COLO829 (cell line): ENCODE data around the gene CHST3.

Experiments
- DNase-seq: peaks from one replicate; pipeline ENCODE4 v3.0.0; 2012; ENCODE audit warnings: low spot score

Gene CHST3

DNA sequence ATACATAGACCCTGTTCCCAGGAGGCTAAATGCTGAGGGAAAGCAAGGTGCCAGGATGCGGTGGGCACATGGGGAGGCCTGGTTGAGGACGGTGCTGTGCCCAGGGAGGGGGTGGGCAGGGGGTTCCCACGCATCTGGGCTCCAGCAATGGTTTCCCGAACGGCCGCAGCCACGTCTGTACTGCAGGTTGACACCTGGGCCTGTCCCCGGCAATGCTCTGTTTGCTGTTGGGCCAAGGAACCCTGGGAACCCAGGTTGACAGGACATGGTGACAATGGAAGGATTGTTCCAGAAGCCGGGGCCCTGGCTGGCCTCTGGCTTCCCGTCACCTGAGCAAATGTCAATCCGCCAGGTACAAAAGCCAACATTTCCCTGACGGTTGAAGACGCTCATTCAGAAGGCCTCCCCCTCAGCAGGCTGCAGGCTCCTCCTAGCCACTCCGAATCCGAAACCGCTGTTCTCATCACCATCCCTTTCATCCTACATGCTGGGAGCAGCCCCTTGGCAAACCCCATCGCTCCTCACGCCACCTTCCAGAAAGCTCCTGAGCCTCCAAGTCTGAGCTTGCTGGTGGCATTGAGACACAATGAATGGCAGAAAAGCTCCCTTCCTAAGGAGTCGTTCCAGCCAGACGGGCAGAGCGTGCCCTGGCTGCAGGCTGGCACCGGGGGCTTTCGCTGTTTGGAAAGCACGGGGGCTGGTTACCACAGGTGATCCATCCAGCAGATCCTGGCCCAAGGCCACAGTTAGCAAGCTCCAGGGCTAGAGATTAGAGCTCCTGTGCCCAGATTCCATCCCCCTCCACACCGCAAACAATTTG is 92.9 kb downstream of the CHST3 start:
- no peak for DNase-seq

DNA sequence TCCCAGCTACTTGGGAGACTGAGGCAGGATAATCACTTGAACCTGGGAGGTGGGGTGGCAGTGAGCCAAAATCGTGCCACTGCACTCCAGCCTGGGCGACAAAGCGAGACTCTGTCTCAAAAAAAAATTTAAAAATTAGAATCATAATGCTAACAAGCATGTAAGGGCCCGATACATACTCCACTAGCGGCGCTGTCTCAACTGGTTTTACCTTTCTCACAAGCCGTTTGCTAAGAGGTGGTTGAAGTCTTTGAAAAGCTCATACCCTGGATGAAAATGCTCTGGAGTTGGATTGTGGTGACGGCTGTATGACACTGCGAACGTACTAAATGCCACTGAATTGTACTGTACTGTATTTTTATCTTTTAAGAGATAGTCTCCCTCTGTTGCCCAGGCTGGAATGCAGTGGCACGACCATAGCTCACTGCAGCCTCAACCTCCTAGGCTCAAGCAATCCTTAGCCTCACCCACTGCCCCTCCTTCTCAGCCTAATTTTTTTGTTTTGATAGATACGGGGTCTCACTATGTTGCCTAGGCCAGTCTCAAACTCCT is 94.2 kb downstream of the CHST3 start:
- no peak for DNase-seq

DNA sequence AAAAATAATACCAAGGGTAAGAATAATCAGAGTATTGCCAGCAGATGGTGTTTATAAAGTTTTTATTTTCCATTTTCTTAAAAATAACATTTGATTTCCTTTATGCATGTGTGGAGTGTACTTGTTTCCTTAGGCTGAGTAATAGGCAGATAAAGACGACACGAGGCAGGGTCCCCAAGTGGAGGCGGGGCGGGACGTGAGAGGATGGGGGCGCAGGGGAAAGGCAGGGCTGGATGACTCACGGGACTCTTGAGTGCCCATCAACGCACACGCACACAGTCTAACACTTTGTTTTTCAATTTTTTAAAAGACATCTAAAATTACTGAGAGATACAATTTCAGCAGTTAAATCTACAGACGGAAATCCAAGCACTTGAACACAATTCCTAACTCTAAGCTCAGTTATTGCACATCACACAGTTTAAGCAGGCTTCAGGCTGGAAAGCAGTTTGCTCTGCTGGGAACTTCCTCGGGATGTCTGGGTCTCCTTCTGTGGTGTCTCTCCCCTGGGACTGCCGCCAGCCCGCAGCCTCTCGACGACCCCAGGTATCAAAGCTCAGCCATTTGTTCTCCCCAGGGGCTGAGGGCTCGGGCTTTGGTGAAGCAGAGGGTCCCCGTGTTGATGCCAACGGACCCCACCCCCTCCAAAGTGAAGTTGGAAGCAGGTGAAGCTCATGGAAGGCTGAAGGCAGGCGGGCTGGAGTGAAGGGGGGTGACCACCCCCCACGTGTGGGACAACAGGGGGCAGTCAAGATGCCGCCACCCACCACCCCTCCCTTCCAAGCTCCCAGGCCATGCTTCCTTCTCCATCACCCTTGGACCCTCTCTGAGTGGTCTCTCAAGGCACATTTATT is 95.0 kb downstream of the CHST3 start:
- DNase-seq, result no peak

DNA sequence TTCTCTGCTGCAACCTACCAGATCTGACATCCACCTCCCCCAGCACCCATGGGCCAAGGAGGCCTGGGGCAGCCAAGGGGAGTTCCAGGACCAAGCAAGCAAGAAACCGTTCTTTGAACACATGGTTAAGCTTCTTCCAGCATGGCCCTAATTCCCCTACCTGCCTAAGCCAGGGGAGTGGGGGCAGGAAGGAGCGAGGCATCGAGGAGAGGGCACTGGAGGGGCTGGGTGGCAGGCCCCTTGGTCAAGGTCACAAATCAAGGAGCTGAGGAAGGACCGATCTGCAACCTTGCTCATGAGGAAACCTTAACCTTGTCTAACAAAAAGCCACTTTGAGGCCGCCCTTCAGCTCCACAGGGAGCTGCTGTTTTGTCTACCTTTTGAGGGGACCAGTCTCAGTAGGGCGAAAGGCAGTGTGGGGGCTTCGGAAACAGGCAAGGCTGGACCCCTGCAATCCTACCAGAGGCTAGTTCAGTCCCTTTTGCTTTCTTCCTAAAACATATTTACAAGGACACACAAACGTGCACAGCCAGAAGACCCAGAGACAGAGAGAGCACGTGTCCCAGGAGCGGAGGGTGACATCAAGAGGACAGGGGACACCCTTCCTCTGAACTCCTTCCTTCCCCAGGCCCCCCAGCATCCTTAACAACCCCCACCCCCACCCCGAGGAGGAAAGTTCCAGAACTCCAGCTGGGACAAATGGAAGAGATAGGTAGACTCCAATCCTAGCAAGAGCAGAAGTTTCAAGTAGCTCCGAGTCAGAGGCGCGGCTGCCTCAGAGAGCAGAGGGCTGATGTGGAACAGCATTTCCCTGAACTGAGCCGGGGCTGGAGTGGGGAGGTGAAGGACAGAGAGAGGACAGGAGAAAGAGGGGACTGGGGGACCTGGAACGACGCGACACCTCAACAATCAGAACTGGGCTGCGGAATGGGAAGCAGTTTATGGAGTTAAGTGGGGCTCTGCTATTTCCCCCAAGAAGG is 95.9 kb downstream of the CHST3 start:
- DNase-seq, result no peak

DNA sequence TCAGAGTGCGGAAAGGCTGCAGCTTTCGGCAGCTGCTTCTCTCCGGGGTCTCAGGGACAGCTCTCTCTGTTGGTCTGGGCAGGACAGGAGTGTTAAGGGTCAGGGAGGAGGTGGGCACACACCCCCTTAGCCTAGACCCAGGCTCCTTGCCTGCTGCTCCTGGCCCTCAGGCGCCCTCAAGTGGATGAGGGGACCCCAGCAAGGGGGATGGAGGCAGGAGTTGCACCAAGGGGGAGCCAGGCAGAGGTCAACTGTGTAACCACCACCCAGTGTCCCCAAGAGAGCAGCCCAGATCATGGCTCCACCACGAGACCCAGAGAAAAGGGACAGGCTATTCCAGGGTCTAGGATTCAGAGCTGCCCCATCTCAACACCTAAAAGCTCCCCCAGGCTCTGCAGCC is 97.3 kb downstream of the CHST3 start:
- DNase-seq, result no peak

DNA sequence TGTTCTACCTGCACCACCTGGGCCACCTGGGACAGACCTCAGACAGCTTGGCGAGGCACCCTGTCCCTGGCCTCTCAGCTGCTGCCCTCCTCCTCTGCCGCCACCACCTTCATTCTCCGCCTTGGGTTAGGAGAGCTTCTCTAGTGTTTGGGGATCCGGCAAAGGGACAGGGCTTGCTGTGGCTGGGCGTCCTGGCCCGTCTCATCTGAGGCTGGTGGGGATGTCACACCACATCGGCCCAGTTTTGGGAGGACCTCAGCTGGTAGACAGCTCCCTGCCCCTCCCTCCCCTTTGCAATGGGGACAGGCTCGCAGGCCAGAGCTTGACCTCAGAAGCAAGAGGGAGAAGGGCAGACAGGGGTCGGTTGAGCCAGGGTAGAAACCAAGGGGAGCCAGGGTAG is 97.7 kb downstream of the CHST3 start:
- no peak for DNase-seq

DNA sequence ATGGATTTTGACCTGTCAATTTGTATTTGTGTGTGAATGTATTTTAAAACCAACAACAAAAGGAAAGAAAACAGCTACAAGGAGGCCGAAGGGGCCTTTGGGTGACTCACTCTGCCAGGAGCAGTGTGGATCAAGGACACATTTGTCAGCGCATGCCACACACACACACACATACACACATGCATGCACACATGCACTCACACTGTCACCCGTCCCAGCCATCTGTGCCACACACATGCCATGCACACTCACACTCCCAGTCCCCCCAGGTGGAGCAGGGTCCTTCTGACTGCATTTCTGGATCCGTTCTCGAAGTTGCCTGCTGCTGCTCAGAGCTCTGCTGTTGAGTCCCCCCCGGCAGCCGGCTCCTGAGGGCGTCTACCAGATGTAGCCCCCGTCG is 98.2 kb downstream of the CHST3 start:
- no peak for DNase-seq
